ENCODE measurements around the gene GPR27.

GPR27 gene

GRCh38 chr3:71791634-71792033 is 38.0 kb downstream of the GPR27 start:
- no peaks in the 10 kb centered on the region for H3K36me3 ChIP-seq (ENCODE audit: low read length)

GRCh38 chr3:71796290-71796689 is 42.6 kb downstream of the GPR27 start:
- Histone ChIP-seq H3K9me3 (ENCODE audit: insufficient read depth, low read length) (no peaks in the 10 kb centered on the region), H3K9ac (ENCODE audit: low read length) (no peak overlapping the region), H3K4me2 (ENCODE audit: low read depth, low read length, poor library complexity, severe bottlenecking) (no peak overlapping the region), H3K9me2 (replicated peaks; ENCODE audit: insufficient read depth, low read length) (no peaks in the 10 kb centered on the region), H3K27ac (ENCODE audit: low read depth, low read length) (no peak overlapping the region), H3K27me3 (ENCODE audit: low read length) (no peaks in the 10 kb centered on the region), H3F3A (ENCODE audit: insufficient read depth) (no peaks in the 10 kb centered on the region), H2AFZ (ENCODE audit: low read depth, low read length, severe bottlenecking) (no peak overlapping the region), H3K79me2 (ENCODE audit: insufficient read depth, low read length) (no peaks in the 10 kb centered on the region), H3K4me3 (ENCODE audit: insufficient read depth, low read length, poor library complexity, severe bottlenecking) (no peak overlapping the region), H4K20me1 (ENCODE audit: low read depth, low read length) (no peaks in the 10 kb centered on the region), H3K36me3 (ENCODE audit: low read length) (no peaks in the 10 kb centered on the region)
- TF ChIP-seq CTCF (IDR thresholded peaks at IDR 0.05; ENCODE audit: insufficient read depth, low read length, poor library complexity, severe bottlenecking) = no peak
- TF ChIP-seq EZH2phosphoT487 (conservative IDR thresholded peaks at IDR 0.05; ENCODE audit: low read length) = no peak

More at GRCh38 chr3:71791634-71792033, 38.0 kb downstream of the GPR27 start:
- Histone ChIP-seq H3K4me3 (ENCODE audit: insufficient read depth, low read length, poor library complexity, severe bottlenecking) (no peak overlapping the region), H3K9me2 (replicated peaks; ENCODE audit: insufficient read depth, low read length) (no peaks in the 10 kb centered on the region), H3K27me3 (ENCODE audit: low read length) (no peaks in the 10 kb centered on the region), H3K79me2 (ENCODE audit: insufficient read depth, low read length) (no peaks in the 10 kb centered on the region), H3K4me2 (ENCODE audit: low read depth, low read length, poor library complexity, severe bottlenecking) (no peak overlapping the region), H2AFZ (ENCODE audit: low read depth, low read length, severe bottlenecking) (no peak overlapping the region), H3F3A (ENCODE audit: insufficient read depth) (no peaks in the 10 kb centered on the region), H3K9me3 (ENCODE audit: insufficient read depth, low read length) (no peaks in the 10 kb centered on the region), H3K9ac (ENCODE audit: low read length) (no peak overlapping the region), H4K20me1 (ENCODE audit: low read depth, low read length) (no peaks in the 10 kb centered on the region), H3K27ac (ENCODE audit: low read depth, low read length) (no peak overlapping the region)
- TF ChIP-seq EZH2phosphoT487 (conservative IDR thresholded peaks at IDR 0.05; ENCODE audit: low read length) (no peak), CTCF (IDR thresholded peaks at IDR 0.05; ENCODE audit: insufficient read depth, low read length, poor library complexity, severe bottlenecking) (no peak)

- TF ChIP-seq EZH2phosphoT487 (conservative IDR thresholded peaks at IDR 0.05; ENCODE audit: low read length) (no peak), CTCF (IDR thresholded peaks at IDR 0.05; ENCODE audit: insufficient read depth, low read length, poor library complexity, severe bottlenecking) (no peak)
- H3K36me3 ChIP-seq (ENCODE audit: low read length) = no peaks in the 10 kb centered on the region
- H3K79me2 ChIP-seq (ENCODE audit: insufficient read depth, low read length) = no peaks in the 10 kb centered on the region
- H3K9ac ChIP-seq (ENCODE audit: low read length) = no peak overlapping the region
- no peak overlapping the region for H2AFZ ChIP-seq (ENCODE audit: low read depth, low read length, severe bottlenecking)
- H3K4me2 ChIP-seq (ENCODE audit: low read depth, low read length, poor library complexity, severe bottlenecking) = no peak overlapping the region
- no peaks in the 10 kb centered on the region for H3F3A ChIP-seq (ENCODE audit: insufficient read depth)
- H3K9me2 ChIP-seq (replicated peaks; ENCODE audit: insufficient read depth, low read length) = no peaks in the 10 kb centered on the region
- H3K4me3 ChIP-seq (ENCODE audit: insufficient read depth, low read length, poor library complexity, severe bottlenecking) = no peak overlapping the region
- H4K20me1 ChIP-seq (ENCODE audit: low read depth, low read length) = no peaks in the 10 kb centered on the region
- no peaks in the 10 kb centered on the region for H3K9me3 ChIP-seq (ENCODE audit: insufficient read depth, low read length)
- no peaks in the 10 kb centered on the region for H3K27me3 ChIP-seq (ENCODE audit: low read length)
- H3K27ac ChIP-seq (ENCODE audit: low read depth, low read length) = no peak overlapping the region
Measured at GRCh38 chr3:71797455-71797854, 43.8 kb downstream of the GPR27 start.

Measured in SU-DHL-6 (cell line).